GM12878 (cell line): ENCODE results near the gene COL4A2.

Experiments used
- EZH2 ChIP-seq: IDR thresholded peaks from 2 replicates; pipeline ENCODE4 v1.6.1; 2012; ENCODE audit warnings: low read depth, mild to moderate bottlenecking, control low read depth, inconsistent platforms, low read length, borderline replicate concordance; ENCODE audit not compliant: control insufficient read depth
- POLR2AphosphoS5 ChIP-seq: IDR thresholded peaks from 2 replicates; pipeline ENCODE4 v1.6.1; 2011; ENCODE audit warnings: mild to moderate bottlenecking, low read length, inconsistent platforms
- RAD21 ChIP-seq: IDR thresholded peaks from 2 replicates; pipeline ENCODE4 v1.6.1; 2011; ENCODE audit warnings: mild to moderate bottlenecking, low read depth, low read length, moderate library complexity; ENCODE audit not compliant: insufficient read depth
- SP1 ChIP-seq: IDR thresholded peaks from one replicate; pipeline ENCODE4 v1.6.1; 2011; ENCODE audit warnings: low read depth, low read length
- YY1 ChIP-seq: IDR thresholded peaks from 2 replicates; pipeline ENCODE4 v1.6.1; 2011; ENCODE audit warnings: low read depth, mild to moderate bottlenecking, low read length
- TF ChIP-seq, protein P1 (sequence below), 3 experiments: IDR thresholded peaks in 2 of 3; conservative IDR thresholded peaks in 1 of 3; 2 replicates each; pipeline ENCODE4 v1.5.1; 2011; ENCODE audit warnings: low read depth in 3 of 3, low read length in 3 of 3, mild to moderate bottlenecking in 3 of 3, control low read depth in 2 of 3, moderate library complexity in 2 of 3, inconsistent platforms in 1 of 3, mixed read lengths in 1 of 3; ENCODE audit not compliant: control insufficient read depth in 2 of 3, insufficient read depth in 1 of 3; ENCODE audit errors: extremely low read depth in 1 of 3

DNA sequence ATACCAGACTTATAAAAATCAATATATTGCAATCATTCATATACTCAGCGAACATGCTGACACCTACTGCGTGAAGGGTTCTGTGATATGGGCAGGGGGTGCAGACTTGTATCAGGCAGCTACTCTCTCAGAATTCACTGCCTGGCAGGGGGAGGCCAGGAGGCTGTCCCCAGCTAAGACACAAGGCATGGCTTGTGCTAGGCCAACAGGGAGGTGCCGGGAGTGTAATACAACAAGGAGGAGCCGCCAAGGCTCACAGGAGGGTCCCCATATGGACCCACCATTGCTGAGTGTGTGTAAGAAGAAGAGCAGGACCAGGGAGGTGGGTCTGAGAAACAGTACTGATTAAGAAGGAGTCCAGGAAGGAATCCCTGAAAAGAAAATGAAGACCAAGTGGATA, 97.2 kb downstream of the COL4A2 start:
- TF ChIP-seq EZH2 = no peak
- TF ChIP-seq, protein P1, sequence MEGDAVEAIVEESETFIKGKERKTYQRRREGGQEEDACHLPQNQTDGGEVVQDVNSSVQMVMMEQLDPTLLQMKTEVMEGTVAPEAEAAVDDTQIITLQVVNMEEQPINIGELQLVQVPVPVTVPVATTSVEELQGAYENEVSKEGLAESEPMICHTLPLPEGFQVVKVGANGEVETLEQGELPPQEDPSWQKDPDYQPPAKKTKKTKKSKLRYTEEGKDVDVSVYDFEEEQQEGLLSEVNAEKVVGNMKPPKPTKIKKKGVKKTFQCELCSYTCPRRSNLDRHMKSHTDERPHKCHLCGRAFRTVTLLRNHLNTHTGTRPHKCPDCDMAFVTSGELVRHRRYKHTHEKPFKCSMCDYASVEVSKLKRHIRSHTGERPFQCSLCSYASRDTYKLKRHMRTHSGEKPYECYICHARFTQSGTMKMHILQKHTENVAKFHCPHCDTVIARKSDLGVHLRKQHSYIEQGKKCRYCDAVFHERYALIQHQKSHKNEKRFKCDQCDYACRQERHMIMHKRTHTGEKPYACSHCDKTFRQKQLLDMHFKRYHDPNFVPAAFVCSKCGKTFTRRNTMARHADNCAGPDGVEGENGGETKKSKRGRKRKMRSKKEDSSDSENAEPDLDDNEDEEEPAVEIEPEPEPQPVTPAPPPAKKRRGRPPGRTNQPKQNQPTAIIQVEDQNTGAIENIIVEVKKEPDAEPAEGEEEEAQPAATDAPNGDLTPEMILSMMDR (IDR thresholded peaks at IDR 0.05 in 2 of 3, conservative IDR thresholded peaks at IDR 0.05 in 1 of 3; ENCODE audit: control insufficient read depth in 2 of 3, extremely low read depth in 1 of 3, insufficient read depth in 1 of 3, low read depth in 3 of 3, low read length in 3 of 3) = no peak
- no peak for TF ChIP-seq POLR2AphosphoS5
- no peak for TF ChIP-seq SP1
- no peak for TF ChIP-seq YY1
- no peak for TF ChIP-seq RAD21
